Uterus (tissue), 4 donors: ENCODE measurements around the gene TMEM121. TPM values are rescaled to one million over a fixed set of nuclear protein-coding genes. Genes with fewer than 3 reads are reported as not detected.

Source experiments
- DNase-seq, 2 donors: peaks; one replicate each; pipeline ENCODE4 v3.0.0-alpha.2; 2019 to 2020
- H3K27ac ChIP-seq, 2 donors: fragments of 200-600 bp; sonication (generic); 1 replicate in 1 of 2; 2 replicates in 1 of 2; pipeline ENCODE4 v1.5.1; 2016 to 2018
- H3K27me3 ChIP-seq, 2 donors: fragments of 200-600 bp; sonication (generic); one replicate each; pipeline ENCODE4 v1.5.1; 2018 to 2019; ENCODE audit warnings: control low read depth in 1 of 2
- H3K36me3 ChIP-seq, 2 donors: fragments of 200-600 bp; sonication (generic); one replicate each; pipeline ENCODE4 v1.5.1; 2019; ENCODE audit warnings: control low read depth in 1 of 2
- H3K4me1 ChIP-seq, 2 donors: fragments of 200-600 bp; sonication (generic); one replicate each; pipeline ENCODE4 v1.5.1; 2018 to 2019; ENCODE audit warnings: control low read depth in 1 of 2
- H3K4me3 ChIP-seq, 2 donors: fragments of 200-600 bp; sonication (generic); 1 replicate in 1 of 2; 2 replicates in 1 of 2; pipeline ENCODE4 v1.5.1; 2018 to 2019; ENCODE audit warnings: mild to moderate bottlenecking in 1 of 2
- H3K9me3 ChIP-seq, 2 donors: fragments of 200-600 bp; sonication (generic); one replicate each; pipeline ENCODE4 v1.5.1; 2019; ENCODE audit warnings: control low read depth in 1 of 2
- CTCF ChIP-seq, 4 experiments: fragments of 200-600 bp in 2 of 4; fragments of 450-650 bp in 2 of 4; sonication (generic) in 2 of 4; IDR thresholded peaks; one replicate each; pipeline ENCODE4 v1.5.1; 2016 to 2019; ENCODE audit warnings: antibody characterized with exemption in 4 of 4, mild to moderate bottlenecking in 2 of 4, moderate library complexity in 1 of 4
- POLR2A ChIP-seq, 2 donors: fragments of 450-650 bp; IDR thresholded peaks; one replicate each; pipeline ENCODE4 v1.6.1; 2016; ENCODE audit warnings: antibody characterized with exemption in 2 of 2, mild to moderate bottlenecking in 1 of 2, moderate library complexity in 1 of 2
- intact Hi-C: fragments of 100-400 bp; cut with DNase I; formaldehyde crosslinking; loops from one replicate; pipeline ENCODE4 v1.15.1; 2023; ENCODE audit warnings: low total_unique reads
- total RNA-seq, 4 donors: library from RNA; depleted of rRNA in 3 of 4; stranded (reverse); fragments of >200 nt in 3 of 4; gene quantifications; one replicate each; pipeline versions ENCODE4 v1.1.0 to v1.2.4, GENCODE V29; 2014 to 2023
- donor health status: DM: yes; HTN: yes; CAD: no.

TMEM121 gene
- total RNA-seq, 4 donors from 2014 or later = 2.0 to 42.1 (median 7.7) TPM

GRCh38 chr14:105505101-105505500 is 21.3 kb upstream of the TMEM121 start:
- no peaks in the 10 kb centered on the region for H3K4me1 ChIP-seq
- intact Hi-C loops = no loop called here
- no peak for DNase-seq
- no peak for TF ChIP-seq CTCF (IDR thresholded peaks at IDR 0.05)
- no peak for TF ChIP-seq POLR2A (IDR thresholded peaks at IDR 0.05)
- H3K4me3 ChIP-seq = no peak overlapping the region
- no peaks in the 10 kb centered on the region for H3K36me3 ChIP-seq
- no peaks in the 10 kb centered on the region for H3K9me3 ChIP-seq
- no peaks in the 10 kb centered on the region for H3K27me3 ChIP-seq
- no peak overlapping the region for H3K27ac ChIP-seq

GRCh38 chr14:105507247-105507646 is 19.1 kb upstream of the TMEM121 start:
- intact Hi-C loops = no loop called here
- DNase-seq = no peak

GRCh38 chr14:105508069-105508468 is 18.3 kb upstream of the TMEM121 start:
- no peak for DNase-seq
- Histone ChIP-seq H3K4me3 (no peak overlapping the region), H3K9me3 (no peaks in the 10 kb centered on the region), H3K36me3 (no peaks in the 10 kb centered on the region), H3K27ac (no peak overlapping the region), H3K4me1 (no peaks in the 10 kb centered on the region), H3K27me3 (peaks cover 0 to 6% of the 10 kb centered on the region in 2 donors)
- intact Hi-C loops = no loop called here
- TF ChIP-seq POLR2A (IDR thresholded peaks at IDR 0.05) (no peak), CTCF (IDR thresholded peaks at IDR 0.05) (no peak)

More at GRCh38 chr14:105507247-105507646, 19.1 kb upstream of the TMEM121 start:
- Histone ChIP-seq H3K27me3 (peaks cover 0 to 3% of the 10 kb centered on the region in 2 donors), H3K27ac (no peak overlapping the region), H3K9me3 (no peaks in the 10 kb centered on the region), H3K4me1 (no peaks in the 10 kb centered on the region), H3K4me3 (no peak overlapping the region), H3K36me3 (no peaks in the 10 kb centered on the region)
- TF ChIP-seq POLR2A (IDR thresholded peaks at IDR 0.05) (no peak), CTCF (IDR thresholded peaks at IDR 0.05) (no peak)

- TF ChIP-seq POLR2A (IDR thresholded peaks at IDR 0.05) (no peak), CTCF (IDR thresholded peaks at IDR 0.05) (no peak)
These were observed 17.8 kb upstream of the TMEM121 start for GRCh38 chr14:105508601-105509000.

GRCh38 chr14:105517096-105517495 is 9.3 kb upstream of the TMEM121 start:
- DNase-seq = no peak
- no peak for TF ChIP-seq POLR2A (IDR thresholded peaks at IDR 0.05)
- TF ChIP-seq CTCF (IDR thresholded peaks at IDR 0.05) = no peak
- intact Hi-C loops = no loop called here

More at GRCh38 chr14:105508601-105509000, 17.8 kb upstream of the TMEM121 start:
- intact Hi-C loops = no loop called here
- Histone ChIP-seq H3K4me3 (no peak overlapping the region), H3K9me3 (no peaks in the 10 kb centered on the region), H3K27ac (no peak overlapping the region), H3K27me3 (peaks cover 0 to 6% of the 10 kb centered on the region in 2 donors), H3K36me3 (no peaks in the 10 kb centered on the region), H3K4me1 (no peaks in the 10 kb centered on the region)
- no peak for DNase-seq

More at GRCh38 chr14:105517096-105517495, 9.3 kb upstream of the TMEM121 start:
- no peaks in the 10 kb centered on the region for H3K9me3 ChIP-seq
- H3K27ac ChIP-seq = no peak overlapping the region
- no peak overlapping the region for H3K4me3 ChIP-seq
- H3K27me3 ChIP-seq = peaks cover 0 to 5% of the 10 kb centered on the region in 2 donors
- no peaks in the 10 kb centered on the region for H3K36me3 ChIP-seq
- no peaks in the 10 kb centered on the region for H3K4me1 ChIP-seq
